ENCODE results near the gene ZFYVE28.

DNA sequence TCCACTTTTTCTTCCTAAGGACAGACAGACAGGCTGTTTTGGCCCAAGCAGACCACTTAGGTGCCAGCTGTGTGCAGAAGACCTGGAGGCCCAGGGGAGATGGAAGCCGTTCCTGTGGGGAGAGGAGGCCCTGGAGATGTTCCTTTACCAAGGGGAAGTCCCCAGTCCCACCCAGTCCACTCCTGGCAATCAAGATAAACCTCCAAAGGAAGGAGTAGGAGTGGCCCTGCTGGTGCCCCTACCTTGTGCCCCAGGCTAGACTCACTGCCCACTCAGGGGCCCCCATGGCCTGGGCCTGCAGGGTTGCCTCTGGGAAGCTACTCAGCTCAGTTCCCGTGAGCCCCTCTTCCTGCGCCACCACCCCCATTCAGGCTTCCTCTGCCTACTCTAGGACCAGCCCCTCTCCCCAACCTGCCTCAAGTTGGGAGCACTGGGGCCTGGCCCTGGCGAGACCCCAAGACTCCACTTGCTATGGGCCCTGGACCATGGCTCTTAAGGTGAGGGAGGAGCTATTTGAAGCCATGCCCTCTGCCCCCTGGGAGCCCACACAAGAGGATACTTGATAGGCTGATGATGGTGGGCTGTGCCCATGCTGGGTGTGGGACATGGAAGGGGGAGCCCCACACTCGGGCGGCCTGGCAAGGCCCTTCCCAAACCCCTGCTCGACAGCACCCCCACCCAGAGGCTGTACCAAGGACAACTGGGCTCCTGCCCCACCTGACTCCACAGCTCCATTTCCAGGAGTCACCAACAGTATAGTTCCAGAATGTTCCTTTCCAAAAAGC, 25.7 kb upstream of the ZFYVE28 start:
- TF ChIP-seq CTCF (IDR thresholded peaks at IDR 0.05; ENCODE audit: low read depth, low read length, poor library complexity, severe bottlenecking) (no peak), EZH2phosphoT487 (IDR thresholded peaks at IDR 0.05; ENCODE audit: borderline replicate concordance, low read length) (no peak)
